Adipocyte (in vitro differentiated cells): ENCODE measurements around the gene ENTPD1.
A peak's percentile ranks its signal among the peaks of the same experiment; 100 is the strongest.
"Not testable (repeated sequence)": the region's sequence is repeated elsewhere in the genome, so short reads cannot be mapped to it uniquely, and the experiment has no call there.

ENCODE experiments used
- DNase-seq: peaks from one replicate; pipeline ENCODE4 v3.0.0-alpha.2; 2015; ENCODE audit warnings: low read depth
- H3K27me3 ChIP-seq: replicated peaks from 2 replicates; pipeline ENCODE4 v1.7.0; 2013; ENCODE audit warnings: mild to moderate bottlenecking, low read length, moderate library complexity; ENCODE audit not compliant: control insufficient read depth, insufficient read depth
- H3K36me3 ChIP-seq: 2 replicates; pipeline ENCODE4 v1.7.0; 2013; ENCODE audit warnings: low read length, mild to moderate bottlenecking, moderate library complexity; ENCODE audit not compliant: control insufficient read depth, insufficient read depth, severe bottlenecking
- H3K4me1 ChIP-seq: 2 replicates; pipeline ENCODE4 v1.7.0; 2013; ENCODE audit warnings: mild to moderate bottlenecking, low read length, moderate library complexity; ENCODE audit not compliant: control insufficient read depth, insufficient read depth
- H3K4me3 ChIP-seq: 2 replicates; pipeline ENCODE4 v1.7.0; 2013; ENCODE audit warnings: mild to moderate bottlenecking, low read length, moderate library complexity
- H3K9ac ChIP-seq: 2 replicates; pipeline ENCODE4 v1.7.0; 2013; ENCODE audit warnings: mild to moderate bottlenecking, low read length, moderate library complexity
- H3K9me3 ChIP-seq: 2 replicates; pipeline ENCODE4 v1.7.0; 2013; ENCODE audit warnings: mild to moderate bottlenecking, low read length, moderate library complexity; ENCODE audit not compliant: control insufficient read depth

ENTPD1 gene

GRCh38 chr10:95761939-95762492 lies 6.1 kb downstream of the ENTPD1 start:
- Histone ChIP-seq H3K36me3 (no peaks in the 10 kb centered on the region), H3K9ac (no peak overlapping the region)

GRCh38 chr10:95767884-95768556 lies 12.1 kb downstream of the ENTPD1 start:
- Histone ChIP-seq H3K9ac (no peak overlapping the region), H3K4me1 (no peaks in the 10 kb centered on the region), H3K27me3 (no peaks in the 10 kb centered on the region), H3K36me3 (no peaks in the 10 kb centered on the region), H3K4me3 (no peak overlapping the region), H3K9me3 (peaks cover 13% of the 10 kb centered on the region)
- peak; percentile 58 for DNase-seq

More at GRCh38 chr10:95761939-95762492, 6.1 kb downstream of the ENTPD1 start:
- H3K27me3 ChIP-seq, result no peaks in the 10 kb centered on the region
- no peak for DNase-seq
- H3K4me3 ChIP-seq, result no peak overlapping the region
- H3K4me1 ChIP-seq, result no peaks in the 10 kb centered on the region
- H3K9me3 ChIP-seq, result peaks cover 13% of the 10 kb centered on the region

DNA sequence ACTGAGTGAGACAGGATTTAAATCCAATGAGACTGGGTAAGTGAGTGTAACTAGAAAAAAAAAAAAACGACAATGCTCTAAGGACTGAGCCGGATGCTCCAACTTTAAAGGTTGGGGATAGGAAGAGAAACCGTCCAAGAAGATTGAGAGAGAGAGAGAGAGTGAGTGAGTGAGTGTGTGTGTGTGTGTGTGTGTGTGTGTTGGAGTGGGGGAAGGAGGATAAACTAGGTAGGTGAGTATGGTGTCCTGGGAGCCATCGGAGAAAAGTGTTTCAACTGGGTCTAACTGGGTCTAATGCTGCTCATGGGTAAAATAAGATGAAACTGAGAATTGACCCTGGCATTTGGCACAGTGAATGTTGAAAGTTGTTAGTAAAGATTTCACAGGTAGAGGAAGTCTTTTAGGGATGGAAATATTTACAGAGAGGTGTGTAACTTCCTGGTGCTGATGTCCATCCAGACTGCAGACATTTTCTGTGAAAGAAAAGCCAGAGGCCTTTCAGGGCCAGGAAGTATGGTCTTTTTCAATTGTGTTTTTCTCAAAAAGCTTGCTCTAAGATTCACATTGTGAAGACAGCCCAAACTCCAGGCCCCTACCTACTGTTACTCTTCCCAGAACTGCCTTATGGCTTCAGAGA lies 14.2 kb downstream of the ENTPD1 start:
- Histone ChIP-seq H3K9me3 (peaks cover 5% of the 10 kb centered on the region), H3K4me1 (no peaks in the 10 kb centered on the region), H3K4me3 (no peak overlapping the region), H3K36me3 (no peaks in the 10 kb centered on the region), H3K27me3 (no peaks in the 10 kb centered on the region), H3K9ac (no peak overlapping the region)
- DNase-seq, result no peak

DNA sequence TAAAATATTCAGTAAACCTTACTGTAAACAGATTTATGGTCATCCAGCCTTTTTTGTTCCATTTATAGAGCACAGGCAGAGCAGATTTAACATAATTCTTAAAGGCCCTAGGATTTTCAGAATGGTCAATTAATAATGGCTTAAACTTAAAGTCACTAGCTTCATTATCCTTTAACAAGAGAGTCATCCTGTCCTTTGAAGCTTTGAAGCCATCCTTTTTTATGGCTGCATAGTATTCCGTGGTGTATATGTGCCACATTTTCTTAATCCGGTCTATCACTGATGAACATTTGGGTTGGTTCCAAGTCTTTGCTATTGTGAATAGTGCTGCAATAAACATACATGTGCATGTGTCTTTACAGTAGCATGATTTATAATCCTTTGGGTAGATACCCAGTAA lies 17.5 kb downstream of the ENTPD1 start:
- DNase-seq, H3K27me3 ChIP-seq, H3K9me3 ChIP-seq, H3K9ac ChIP-seq, H3K36me3 ChIP-seq, H3K4me3 ChIP-seq, H3K4me1 ChIP-seq: not testable (repeated sequence)

GRCh38 chr10:95777638-95778037 lies 21.7 kb downstream of the ENTPD1 start:
- H3K9me3 ChIP-seq, H3K27me3 ChIP-seq, H3K4me3 ChIP-seq, H3K4me1 ChIP-seq, H3K36me3 ChIP-seq, DNase-seq, H3K9ac ChIP-seq: not testable (repeated sequence)

- DNase-seq, result no peak
- no peaks in the 10 kb centered on the region for H3K9me3 ChIP-seq
- no peak overlapping the region for H3K9ac ChIP-seq
- no peaks in the 10 kb centered on the region for H3K27me3 ChIP-seq
- H3K4me3 ChIP-seq, result no peak overlapping the region
- H3K4me1 ChIP-seq, result no peaks in the 10 kb centered on the region
- no peaks in the 10 kb centered on the region for H3K36me3 ChIP-seq
Observed at GRCh38 chr10:95782318-95782717, 26.4 kb downstream of the ENTPD1 start.

- H3K9me3 ChIP-seq, result no peaks in the 10 kb centered on the region
- no peak overlapping the region for H3K9ac ChIP-seq
- H3K36me3 ChIP-seq, result no peaks in the 10 kb centered on the region
- H3K4me1 ChIP-seq, result no peaks in the 10 kb centered on the region
- H3K27me3 ChIP-seq, result no peaks in the 10 kb centered on the region
- DNase-seq, result no peak
- H3K4me3 ChIP-seq, result no peak overlapping the region
Observed at GRCh38 chr10:95783741-95784140, 27.8 kb downstream of the ENTPD1 start.

GRCh38 chr10:95784279-95784913 lies 28.4 kb downstream of the ENTPD1 start:
- H3K4me3 ChIP-seq, result no peak overlapping the region
- no peaks in the 10 kb centered on the region for H3K36me3 ChIP-seq
- DNase-seq, result no peak
- H3K4me1 ChIP-seq, result no peaks in the 10 kb centered on the region
- H3K27me3 ChIP-seq, result no peaks in the 10 kb centered on the region
- no peak overlapping the region for H3K9ac ChIP-seq
- H3K9me3 ChIP-seq, result no peaks in the 10 kb centered on the region

- Histone ChIP-seq H3K36me3 (no peaks in the 10 kb centered on the region), H3K4me1 (no peaks in the 10 kb centered on the region), H3K27me3 (no peaks in the 10 kb centered on the region), H3K4me3 (no peak overlapping the region), H3K9me3 (no peaks in the 10 kb centered on the region), H3K9ac (no peak overlapping the region)
- no peak for DNase-seq
Observed at GRCh38 chr10:95785317-95785716, 29.4 kb downstream of the ENTPD1 start.

DNA sequence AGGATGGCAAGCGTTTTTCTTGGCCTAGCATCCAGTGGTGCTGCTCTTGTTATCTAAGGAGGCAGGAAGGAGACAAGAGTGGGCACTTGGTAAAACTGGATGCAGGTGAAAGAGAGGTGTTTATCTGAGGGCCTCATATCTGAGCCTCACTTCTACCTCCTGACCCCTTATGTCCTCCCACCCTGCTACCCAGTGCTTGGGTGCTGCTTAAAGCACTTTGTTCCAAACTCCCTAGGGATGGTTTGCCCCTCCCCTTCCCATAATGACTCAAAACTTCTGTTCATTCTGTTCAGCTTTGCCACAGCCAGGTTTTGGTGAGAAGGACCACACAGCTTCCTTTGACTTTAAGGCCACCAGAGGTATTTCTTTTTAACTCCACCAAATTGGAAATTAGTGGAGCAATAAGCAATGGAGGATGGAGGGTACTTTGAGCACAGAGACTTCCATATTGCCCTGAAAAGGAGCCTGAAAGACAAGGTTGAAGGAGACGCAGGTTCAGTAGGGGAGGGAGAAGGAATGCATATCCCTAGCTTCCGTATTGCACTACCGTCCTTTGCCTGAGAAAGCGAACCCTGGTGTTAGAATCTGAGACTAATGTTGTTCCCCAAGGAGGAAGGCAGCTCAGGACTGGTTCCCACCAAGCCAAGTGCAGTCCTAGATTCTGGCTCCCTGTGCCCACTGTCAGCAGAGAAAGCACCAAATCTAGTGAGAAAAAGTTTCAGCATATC lies 30.1 kb downstream of the ENTPD1 start:
- Histone ChIP-seq H3K9me3 (no peaks in the 10 kb centered on the region), H3K36me3 (no peaks in the 10 kb centered on the region), H3K4me1 (no peaks in the 10 kb centered on the region), H3K4me3 (no peak overlapping the region), H3K9ac (no peak overlapping the region), H3K27me3 (no peaks in the 10 kb centered on the region)
- DNase-seq, result no peak

GRCh38 chr10:95787447-95787846 lies 31.5 kb downstream of the ENTPD1 start:
- Histone ChIP-seq H3K27me3 (no peaks in the 10 kb centered on the region), H3K4me1 (peaks cover 7% of the 10 kb centered on the region), H3K9me3 (no peaks in the 10 kb centered on the region), H3K36me3 (no peaks in the 10 kb centered on the region), H3K4me3 (no peak overlapping the region), H3K9ac (no peak overlapping the region)
- no peak for DNase-seq
